ENCODE results near the gene METTL25B. TPM values are rescaled to one million over a fixed set of nuclear protein-coding genes. Genes with fewer than 3 reads are reported as not detected.

The METTL25B gene
- total RNA-seq, 2 experiments from 2014 or later, result 44.0 to 49.6 TPM

GRCh38 chr1:156741481-156741983, 13.3 kb downstream of the METTL25B start:
- no peak for ATAC-seq
- no peaks in the 10 kb centered on the region for H3K9me3 Mint-ChIP-seq (ENCODE audit: low read depth)
- H3K4me1 Mint-ChIP-seq, result peaks cover 67% of the 10 kb centered on the region
- H3K27ac Mint-ChIP-seq, result peak overlapping the region; percentile 96
- H3K36me3 Mint-ChIP-seq, result peaks cover 36% of the 10 kb centered on the region
- DNase-seq, result no peak
- peak overlapping the region; percentile 95 for H3K4me3 Mint-ChIP-seq
- CTCF ChIA-PET, result interaction anchor here (0.8 to 5.6 kb wide), 9 partner anchors 10 to 120 kb away, joined by 3 to 87 read pairs (median 3); partner anchors contain the start of genes HDGF, ISG20L2, METTL25B and NTRK1
- H3K27me3 Mint-ChIP-seq, result no peaks in the 10 kb centered on the region

GRCh38 chr1:156742017-156742416, 13.7 kb downstream of the METTL25B start:
- ATAC-seq (no peak), DNase-seq (no peak)
- Mint-ChIP-seq H3K27me3 (no peaks in the 10 kb centered on the region), H3K36me3 (peaks cover 38% of the 10 kb centered on the region), H3K9me3 (ENCODE audit: low read depth) (no peaks in the 10 kb centered on the region), H3K4me3 (peak overlapping the region; percentile 95), H3K4me1 (peaks cover 71% of the 10 kb centered on the region), H3K27ac (peak overlapping the region; percentile 96)
- CTCF ChIA-PET, result interaction anchor here (0.8 to 5.6 kb wide), 5 partner anchors 9 to 118 kb away, joined by 3 to 87 read pairs (median 17); partner anchors contain the start of genes HDGF, ISG20L2, METTL25B and NTRK1

- Mint-ChIP-seq H3K27ac (peak overlapping the region; percentile 96), H3K4me3 (no peak overlapping the region), H3K36me3 (peaks cover 35% of the 10 kb centered on the region), H3K9me3 (ENCODE audit: low read depth) (no peaks in the 10 kb centered on the region), H3K27me3 (no peaks in the 10 kb centered on the region), H3K4me1 (peaks cover 78% of the 10 kb centered on the region)
- CTCF ChIA-PET, result interaction anchor here (0.8 to 5.6 kb wide), 4 partner anchors 9 to 117 kb away, joined by 3 to 87 read pairs (median 27); partner anchors contain the start of genes HDGF, ISG20L2, METTL25B and NTRK1
- no peak for DNase-seq
- no peak for ATAC-seq
Observed at GRCh38 chr1:156742801-156743200, 14.5 kb downstream of the METTL25B start.

DNA sequence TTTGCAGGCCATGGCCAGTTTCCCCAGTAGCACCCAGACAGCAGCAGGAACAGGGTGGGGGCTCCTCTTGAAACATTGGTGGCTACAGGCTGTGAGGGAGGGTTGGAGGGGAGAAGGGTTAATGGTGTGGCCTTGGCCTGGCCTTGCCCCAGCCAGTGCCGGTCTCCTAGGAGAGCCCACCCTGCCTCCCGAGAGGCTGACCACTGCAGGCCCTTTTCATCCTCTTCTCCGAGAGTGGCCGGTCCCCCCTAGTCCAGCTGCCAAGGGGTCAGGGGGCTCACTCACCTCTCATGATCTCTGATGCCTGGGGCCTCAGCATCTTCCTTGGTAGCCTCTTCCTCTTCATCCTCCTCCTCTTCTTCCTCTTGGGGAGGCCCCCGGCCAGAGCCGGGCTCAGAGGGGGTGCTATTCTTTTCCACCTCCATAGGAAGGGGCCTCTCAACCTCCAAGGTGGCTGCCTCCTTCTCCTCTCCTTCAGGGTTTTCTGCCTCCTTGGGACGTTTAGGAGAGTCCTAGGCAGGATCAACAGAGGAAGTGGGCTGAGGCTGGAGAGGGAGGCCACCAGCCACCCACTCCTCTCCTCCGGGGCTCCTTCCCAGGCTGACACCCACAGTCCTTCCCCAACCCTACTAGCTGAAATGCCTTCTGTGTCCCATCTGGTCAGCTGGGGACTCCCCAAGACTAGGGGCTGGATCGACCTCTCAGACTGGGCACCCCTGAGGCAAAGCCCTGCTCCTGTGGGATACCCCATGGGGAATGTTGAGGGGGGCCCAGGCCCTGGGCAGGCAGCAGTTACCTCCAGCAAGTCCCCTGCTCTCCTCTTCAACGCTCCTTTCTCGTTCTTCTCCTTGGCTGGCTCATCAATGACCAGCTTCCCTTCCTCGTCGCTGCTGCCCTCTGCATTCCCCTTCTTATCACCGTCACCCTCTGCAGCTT, 15.4 kb downstream of the METTL25B start:
- Mint-ChIP-seq H3K4me3 (no peak overlapping the region), H3K27me3 (no peaks in the 10 kb centered on the region), H3K27ac (peak overlapping the region; percentile 29), H3K36me3 (peaks cover 27% of the 10 kb centered on the region), H3K4me1 (peaks cover 85% of the 10 kb centered on the region), H3K9me3 (ENCODE audit: low read depth) (no peaks in the 10 kb centered on the region)
- ATAC-seq, result no peak
- DNase-seq, result no peak
- CTCF ChIA-PET, result interaction anchor here (5.1 to 5.6 kb wide), 2 partner anchors 8 to 15 kb away, joined by 37 to 87 read pairs; partner anchors contain the start of genes HDGF, ISG20L2 and METTL25B

GRCh38 chr1:156744344-156744743, 16.1 kb downstream of the METTL25B start:
- peak overlapping the region; percentile 64 for H3K27ac Mint-ChIP-seq
- no peak overlapping the region for H3K4me3 Mint-ChIP-seq
- CTCF ChIA-PET, result interaction anchor here (5.1 kb wide), 1 partner anchor 16 kb away, joined by 87 read pairs; the partner anchor contains the start of genes ISG20L2 and METTL25B
- no peak for DNase-seq
- H3K27me3 Mint-ChIP-seq, result no peaks in the 10 kb centered on the region
- H3K36me3 Mint-ChIP-seq, result peaks cover 29% of the 10 kb centered on the region
- ATAC-seq, result no peak
- no peaks in the 10 kb centered on the region for H3K9me3 Mint-ChIP-seq (ENCODE audit: low read depth)
- peaks cover 86% of the 10 kb centered on the region for H3K4me1 Mint-ChIP-seq

- no peak overlapping the region for H3K4me3 Mint-ChIP-seq
- CTCF ChIA-PET, result interaction anchor here (1.3 to 5.1 kb wide), 2 partner anchors 16 to 58 kb away, joined by 3 to 87 read pairs; partner anchors contain the start of genes ISG20L2 and METTL25B
- H3K36me3 Mint-ChIP-seq, result peaks cover 34% of the 10 kb centered on the region
Observed at GRCh38 chr1:156744786-156745419, 16.6 kb downstream of the METTL25B start.

DNA sequence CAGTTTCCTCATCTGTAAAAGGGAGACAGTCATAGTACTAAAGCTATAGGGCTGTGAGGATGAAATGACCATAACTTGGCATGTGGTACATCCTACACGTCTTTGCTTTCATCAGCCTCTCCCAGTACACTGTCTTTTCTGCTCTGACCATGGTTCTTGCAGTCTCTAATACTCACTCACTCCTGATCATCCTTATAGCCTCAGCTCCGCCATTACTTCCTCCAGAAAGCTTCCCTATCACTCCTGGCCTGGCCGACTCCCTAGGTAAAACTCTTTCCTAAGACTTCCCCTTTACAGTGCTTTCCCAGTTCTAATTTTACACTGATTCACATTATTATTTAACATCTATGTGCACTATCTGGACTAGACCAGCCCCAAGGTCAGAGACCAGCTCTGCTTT, 17.6 kb downstream of the METTL25B start:
- Mint-ChIP-seq H3K36me3 (peaks cover 39% of the 10 kb centered on the region), H3K9me3 (ENCODE audit: low read depth) (no peaks in the 10 kb centered on the region), H3K4me3 (no peak overlapping the region), H3K27ac (peak overlapping the region; percentile 38), H3K27me3 (no peaks in the 10 kb centered on the region), H3K4me1 (peaks cover 81% of the 10 kb centered on the region)
- ATAC-seq, result no peak
- DNase-seq, result no peak
- CTCF ChIA-PET, result interaction anchor here (1.3 to 3.3 kb wide), 2 partner anchors 19 to 59 kb away, joined by 3 to 44 read pairs; partner anchors contain the start of genes ISG20L2 and METTL25B

More at GRCh38 chr1:156744786-156745419, 16.6 kb downstream of the METTL25B start:
- Mint-ChIP-seq H3K9me3 (ENCODE audit: low read depth) (no peaks in the 10 kb centered on the region), H3K27ac (peak overlapping the region; percentile 64), H3K27me3 (no peaks in the 10 kb centered on the region), H3K4me1 (peaks cover 88% of the 10 kb centered on the region)
- ATAC-seq (no peak), DNase-seq (no peak)

- H3K27ac Mint-ChIP-seq, result peak overlapping the region; percentile 94
- H3K36me3 Mint-ChIP-seq, result peaks cover 36% of the 10 kb centered on the region
- H3K4me1 Mint-ChIP-seq, result peaks cover 78% of the 10 kb centered on the region
Observed at GRCh38 chr1:156746406-156746727, 18.1 kb downstream of the METTL25B start.

DNA sequence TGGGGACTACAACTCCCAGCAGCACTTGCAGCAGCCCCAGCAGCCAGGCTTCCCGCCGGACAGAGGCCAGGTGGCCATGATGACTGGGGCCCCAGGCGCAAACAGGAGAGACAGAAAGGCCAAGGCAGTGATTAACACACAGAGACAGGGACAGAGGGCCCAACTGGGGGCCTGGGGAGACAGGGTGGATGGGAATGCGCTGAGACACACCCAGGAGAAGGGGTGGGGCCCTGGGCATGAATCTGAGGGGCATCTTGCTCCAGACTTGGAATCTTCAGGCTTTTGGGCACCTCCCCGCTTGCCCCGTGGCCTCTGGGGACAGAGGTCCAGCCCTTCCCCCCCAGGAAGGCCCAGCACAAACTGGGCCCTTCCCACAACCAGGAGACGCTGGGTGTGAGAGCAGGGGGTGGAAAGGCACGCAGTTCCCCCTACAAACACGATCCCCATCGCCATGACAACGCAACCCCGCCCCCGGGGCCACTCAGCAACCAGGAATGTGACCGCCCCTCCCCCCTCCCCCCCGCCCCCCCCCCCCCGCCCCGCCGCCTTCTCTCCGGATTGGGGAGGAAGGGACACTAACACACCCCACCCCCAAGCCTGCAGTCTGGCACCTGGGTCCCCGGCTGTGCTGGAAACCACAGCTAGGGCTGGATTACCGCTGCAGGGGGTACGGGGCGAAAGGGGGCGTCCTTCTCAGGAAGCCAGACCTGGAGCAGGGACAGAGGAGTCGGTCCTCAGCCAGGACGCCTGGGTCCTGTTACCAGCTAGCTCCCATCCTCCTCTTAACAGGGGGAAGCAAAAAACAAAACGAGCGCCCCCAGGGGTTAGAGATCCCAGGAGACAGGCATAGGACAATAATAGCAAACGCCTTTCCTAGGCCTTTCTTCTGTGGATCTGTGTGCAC, 18.7 kb downstream of the METTL25B start:
- ATAC-seq (peak; percentile 10), DNase-seq (peak; percentile 71)
- no peaks in the 10 kb centered on the region for H3K9me3 Mint-ChIP-seq (ENCODE audit: low read depth)
- H3K27ac Mint-ChIP-seq, result peak overlapping the region; percentile 97
- H3K36me3 Mint-ChIP-seq, result peaks cover 33% of the 10 kb centered on the region
- peaks cover 72% of the 10 kb centered on the region for H3K4me1 Mint-ChIP-seq
- H3K4me3 Mint-ChIP-seq, result peak overlapping the region; percentile 98
- no peaks in the 10 kb centered on the region for H3K27me3 Mint-ChIP-seq
- CTCF ChIA-PET, result interaction anchor here (0.7 to 3.3 kb wide), 9 partner anchors 9 to 86 kb away, joined by 3 to 44 read pairs (median 3); partner anchors contain the start of genes ISG20L2, METTL25B and SH2D2A

More at GRCh38 chr1:156746406-156746727, 18.1 kb downstream of the METTL25B start:
- no peak for ATAC-seq
- CTCF ChIA-PET, result interaction anchor here (1.3 to 3.3 kb wide), 2 partner anchors 19 to 59 kb away, joined by 3 to 44 read pairs; partner anchors contain the start of genes ISG20L2 and METTL25B
- H3K27me3 Mint-ChIP-seq, result no peaks in the 10 kb centered on the region
- no peaks in the 10 kb centered on the region for H3K9me3 Mint-ChIP-seq (ENCODE audit: low read depth)
- no peak for DNase-seq
- peak overlapping the region; percentile 98 for H3K4me3 Mint-ChIP-seq

GRCh38 chr1:156747742-156748669, 19.7 kb downstream of the METTL25B start:
- ATAC-seq (no peak), DNase-seq (no peak)
- Mint-ChIP-seq H3K27me3 (no peaks in the 10 kb centered on the region), H3K4me1 (peaks cover 69% of the 10 kb centered on the region), H3K4me3 (peak overlapping the region; percentile 98), H3K27ac (peak overlapping the region; percentile 97), H3K36me3 (peaks cover 25% of the 10 kb centered on the region), H3K9me3 (ENCODE audit: low read depth) (no peaks in the 10 kb centered on the region)
- CTCF ChIA-PET, result interaction anchor here (0.7 to 3.3 kb wide), 9 partner anchors 8 to 87 kb away, joined by 3 to 44 read pairs (median 3); partner anchors contain the start of genes ISG20L2, METTL25B and SH2D2A
